ENCODE results near the gene KCTD12.

GRCh38 chr13:76927955-76928354 is 41.8 kb upstream of the KCTD12 start:
- TF ChIP-seq CTCF (IDR thresholded peaks at IDR 0.05; ENCODE audit: low read depth, low read length) (no peak), EZH2phosphoT487 (IDR thresholded peaks at IDR 0.05; ENCODE audit: low read depth) (no peak)
